ENCODE data around the gene USP17L27.
A peak's percentile ranks its signal among the peaks of the same experiment; 100 is the strongest.
"Not testable (repeated sequence)": the region's sequence is repeated elsewhere in the genome, so short reads cannot be mapped to it uniquely, and the experiment has no call there.

Gene USP17L27

GRCh38 chr4:9353338-9353737 is 9.4 kb downstream of the USP17L27 start, which contains the start of gene USP17L29:
USP17L29 (plus strand) TSS chr4:9353638; CDS start chr4:9353638, 0 bp downstream.
- H3K9me2 ChIP-seq (replicated peaks; ENCODE audit: insufficient read depth, low read length); H3F3A ChIP-seq (ENCODE audit: insufficient read depth, low read length); H3K36me3 ChIP-seq (replicated peaks; ENCODE audit: insufficient read depth, low read length); H3K79me2 ChIP-seq (ENCODE audit: low read length); H3K4me1 ChIP-seq (ENCODE audit: low read length); H3K27ac ChIP-seq (ENCODE audit: low read length); H3K9ac ChIP-seq (ENCODE audit: low read length); H3K4me3 ChIP-seq (ENCODE audit: low read length); H4K20me1 ChIP-seq (ENCODE audit: insufficient read depth, low read length); H3K4me2 ChIP-seq (ENCODE audit: low read depth, low read length); H3K9me3 ChIP-seq (replicated peaks; ENCODE audit: insufficient read depth, low read length); H2AFZ ChIP-seq (ENCODE audit: low read length); DNase-seq; H3K27me3 ChIP-seq (replicated peaks; ENCODE audit: insufficient read depth, low read length): not testable (repeated sequence)

GRCh38 chr4:9362829-9363228 is 18.9 kb downstream of the USP17L27 start, which contains the start of gene USP17L30:
USP17L30 (plus strand) TSS chr4:9363129; CDS start chr4:9363129, 0 bp downstream.
- not testable (repeated sequence) for H2AFZ ChIP-seq (ENCODE audit: low read length); DNase-seq; H3K4me1 ChIP-seq (ENCODE audit: low read length); H3K9me3 ChIP-seq (replicated peaks; ENCODE audit: insufficient read depth, low read length); H3K9ac ChIP-seq (ENCODE audit: low read length); H3K36me3 ChIP-seq (replicated peaks; ENCODE audit: insufficient read depth, low read length); H3K4me2 ChIP-seq (ENCODE audit: low read depth, low read length); H3F3A ChIP-seq (ENCODE audit: insufficient read depth, low read length); H3K4me3 ChIP-seq (ENCODE audit: low read length); H3K79me2 ChIP-seq (ENCODE audit: low read length); H3K9me2 ChIP-seq (replicated peaks; ENCODE audit: insufficient read depth, low read length); H3K27ac ChIP-seq (ENCODE audit: low read length); H4K20me1 ChIP-seq (ENCODE audit: insufficient read depth, low read length); H3K27me3 ChIP-seq (replicated peaks; ENCODE audit: insufficient read depth, low read length)

GRCh38 chr4:9379881-9380280 is 35.9 kb downstream of the USP17L27 start:
- H3K27me3 ChIP-seq (replicated peaks; ENCODE audit: insufficient read depth, low read length); H3K36me3 ChIP-seq (replicated peaks; ENCODE audit: insufficient read depth, low read length); H3K27ac ChIP-seq (ENCODE audit: low read length); H3K4me3 ChIP-seq (ENCODE audit: low read length); H3K9ac ChIP-seq (ENCODE audit: low read length); H3K79me2 ChIP-seq (ENCODE audit: low read length); H3K9me2 ChIP-seq (replicated peaks; ENCODE audit: insufficient read depth, low read length); H3K9me3 ChIP-seq (replicated peaks; ENCODE audit: insufficient read depth, low read length); H3F3A ChIP-seq (ENCODE audit: insufficient read depth, low read length); DNase-seq; H4K20me1 ChIP-seq (ENCODE audit: insufficient read depth, low read length); H3K4me1 ChIP-seq (ENCODE audit: low read length); H2AFZ ChIP-seq (ENCODE audit: low read length); H3K4me2 ChIP-seq (ENCODE audit: low read depth, low read length): not testable (repeated sequence)

GRCh38 chr4:9381012-9381534 is 37.1 kb downstream of the USP17L27 start:
- not testable (repeated sequence) for H3K27me3 ChIP-seq (replicated peaks; ENCODE audit: insufficient read depth, low read length); H3K79me2 ChIP-seq (ENCODE audit: low read length); H3K9me3 ChIP-seq (replicated peaks; ENCODE audit: insufficient read depth, low read length); H4K20me1 ChIP-seq (ENCODE audit: insufficient read depth, low read length); H3K36me3 ChIP-seq (replicated peaks; ENCODE audit: insufficient read depth, low read length); H3F3A ChIP-seq (ENCODE audit: insufficient read depth, low read length); H3K27ac ChIP-seq (ENCODE audit: low read length); H3K4me1 ChIP-seq (ENCODE audit: low read length); H3K9me2 ChIP-seq (replicated peaks; ENCODE audit: insufficient read depth, low read length)
- peak overlapping the region; percentile 33; the same call in 1 of the 2 replicates for H3K9ac ChIP-seq (ENCODE audit: low read length)
- H3K4me3 ChIP-seq (ENCODE audit: low read length): peak overlapping the region; percentile 55; the same call in 1 of the 2 replicates
- H2AFZ ChIP-seq (ENCODE audit: low read length): peak overlapping the region; percentile 80
- H3K4me2 ChIP-seq (ENCODE audit: low read depth, low read length): peak overlapping the region; percentile 60; the same call in 1 of the 2 replicates
- TF ChIP-seq CTCF (IDR thresholded peaks at IDR 0.05; ENCODE audit: low read length): peak; percentile 32
- peak; percentile 18 for DNase-seq

- Histone ChIP-seq H2AFZ (ENCODE audit: low read length) (no peak overlapping the region), H3K79me2 (ENCODE audit: low read length) (no peaks in the 10 kb centered on the region), H3K4me2 (ENCODE audit: low read depth, low read length) (no peak overlapping the region), H3K27me3 (replicated peaks; ENCODE audit: insufficient read depth, low read length) (no peaks in the 10 kb centered on the region), H3K36me3 (replicated peaks; ENCODE audit: insufficient read depth, low read length) (no peaks in the 10 kb centered on the region), H3K27ac (ENCODE audit: low read length) (no peak overlapping the region), H3K9me3 (replicated peaks; ENCODE audit: insufficient read depth, low read length) (no peaks in the 10 kb centered on the region), H3K4me3 (ENCODE audit: low read length) (no peak overlapping the region), H3F3A (ENCODE audit: insufficient read depth, low read length) (no peaks in the 10 kb centered on the region), H4K20me1 (ENCODE audit: insufficient read depth, low read length) (no peaks in the 10 kb centered on the region), H3K9me2 (replicated peaks; ENCODE audit: insufficient read depth, low read length) (no peaks in the 10 kb centered on the region), H3K4me1 (ENCODE audit: low read length) (no peaks in the 10 kb centered on the region), H3K9ac (ENCODE audit: low read length) (no peak overlapping the region)
- no peak for TF ChIP-seq EZH2phosphoT487 (IDR thresholded peaks at IDR 0.05; ENCODE audit: low read length)
- no peak for TF ChIP-seq CTCF (IDR thresholded peaks at IDR 0.05; ENCODE audit: low read length)
- no peak for TF ChIP-seq EZH2 (optimal IDR thresholded peaks at IDR 0.05; ENCODE audit: low read depth, low read length)
- no peak for DNase-seq
Measured at GRCh38 chr4:9384126-9384525, 40.2 kb downstream of the USP17L27 start.

GRCh38 chr4:9389001-9389400 is 45.1 kb downstream of the USP17L27 start:
- H3K9ac ChIP-seq (ENCODE audit: low read length); H3F3A ChIP-seq (ENCODE audit: insufficient read depth, low read length); DNase-seq; H3K9me3 ChIP-seq (replicated peaks; ENCODE audit: insufficient read depth, low read length); H3K9me2 ChIP-seq (replicated peaks; ENCODE audit: insufficient read depth, low read length); H3K36me3 ChIP-seq (replicated peaks; ENCODE audit: insufficient read depth, low read length); H3K4me2 ChIP-seq (ENCODE audit: low read depth, low read length); H3K27ac ChIP-seq (ENCODE audit: low read length); H3K4me1 ChIP-seq (ENCODE audit: low read length); H3K79me2 ChIP-seq (ENCODE audit: low read length); H3K27me3 ChIP-seq (replicated peaks; ENCODE audit: insufficient read depth, low read length); H3K4me3 ChIP-seq (ENCODE audit: low read length); H2AFZ ChIP-seq (ENCODE audit: low read length); H4K20me1 ChIP-seq (ENCODE audit: insufficient read depth, low read length): not testable (repeated sequence)
